Superior temporal gyrus (tissue), 1 donor: ENCODE results near the gene PEX7.
"Not testable (repeated sequence)": the region's sequence is repeated elsewhere in the genome, so short reads cannot be mapped to it uniquely, and the experiment has no call there.

Experiments
- DNase-seq: peaks from one replicate; pipeline ENCODE4 v3.0.0-alpha.2; 2016; ENCODE audit errors: extremely low spot score

PEX7 gene, protein sequence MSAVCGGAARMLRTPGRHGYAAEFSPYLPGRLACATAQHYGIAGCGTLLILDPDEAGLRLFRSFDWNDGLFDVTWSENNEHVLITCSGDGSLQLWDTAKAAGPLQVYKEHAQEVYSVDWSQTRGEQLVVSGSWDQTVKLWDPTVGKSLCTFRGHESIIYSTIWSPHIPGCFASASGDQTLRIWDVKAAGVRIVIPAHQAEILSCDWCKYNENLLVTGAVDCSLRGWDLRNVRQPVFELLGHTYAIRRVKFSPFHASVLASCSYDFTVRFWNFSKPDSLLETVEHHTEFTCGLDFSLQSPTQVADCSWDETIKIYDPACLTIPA

DNA sequence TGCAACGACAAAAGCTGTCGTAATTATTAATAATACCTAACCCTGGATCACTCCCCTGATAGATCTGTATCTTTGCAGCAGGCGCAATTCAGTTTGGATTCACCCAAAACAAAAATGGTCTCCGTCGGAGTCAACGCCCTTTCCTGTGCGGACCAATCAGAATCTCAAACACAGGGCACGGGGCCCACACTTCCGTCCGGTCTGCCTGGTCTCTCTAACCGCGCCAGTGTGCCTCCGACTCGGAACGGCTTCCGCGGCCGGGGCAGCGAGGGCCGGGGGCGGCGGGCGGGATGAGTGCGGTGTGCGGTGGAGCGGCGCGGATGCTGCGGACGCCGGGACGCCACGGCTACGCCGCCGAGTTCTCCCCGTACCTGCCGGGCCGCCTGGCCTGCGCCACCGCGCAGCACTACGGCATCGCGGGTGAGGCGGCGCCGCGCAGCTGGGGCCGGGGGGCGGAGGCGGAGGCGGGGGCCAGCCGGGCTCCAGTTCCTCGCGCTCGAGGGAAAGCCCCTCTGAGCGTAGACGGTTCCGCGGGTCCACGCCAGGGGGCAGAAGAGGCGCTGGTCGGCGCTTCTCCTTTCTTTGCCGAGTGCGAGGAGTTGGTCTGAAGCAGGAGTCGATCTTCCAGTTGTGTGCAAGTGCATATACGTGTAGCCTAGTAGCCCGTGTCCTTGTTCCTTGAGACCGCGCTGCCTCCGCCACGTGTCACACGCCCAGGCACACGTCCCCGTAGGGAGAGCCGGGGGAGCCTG, at the start of gene PEX7:
TSS of gene PEX7 (plus strand) at position 217 of the 752 bp plus-strand sequence. CDS start at position 291, 74 bp downstream.
- DNase-seq = peak; percentile 97

DNA sequence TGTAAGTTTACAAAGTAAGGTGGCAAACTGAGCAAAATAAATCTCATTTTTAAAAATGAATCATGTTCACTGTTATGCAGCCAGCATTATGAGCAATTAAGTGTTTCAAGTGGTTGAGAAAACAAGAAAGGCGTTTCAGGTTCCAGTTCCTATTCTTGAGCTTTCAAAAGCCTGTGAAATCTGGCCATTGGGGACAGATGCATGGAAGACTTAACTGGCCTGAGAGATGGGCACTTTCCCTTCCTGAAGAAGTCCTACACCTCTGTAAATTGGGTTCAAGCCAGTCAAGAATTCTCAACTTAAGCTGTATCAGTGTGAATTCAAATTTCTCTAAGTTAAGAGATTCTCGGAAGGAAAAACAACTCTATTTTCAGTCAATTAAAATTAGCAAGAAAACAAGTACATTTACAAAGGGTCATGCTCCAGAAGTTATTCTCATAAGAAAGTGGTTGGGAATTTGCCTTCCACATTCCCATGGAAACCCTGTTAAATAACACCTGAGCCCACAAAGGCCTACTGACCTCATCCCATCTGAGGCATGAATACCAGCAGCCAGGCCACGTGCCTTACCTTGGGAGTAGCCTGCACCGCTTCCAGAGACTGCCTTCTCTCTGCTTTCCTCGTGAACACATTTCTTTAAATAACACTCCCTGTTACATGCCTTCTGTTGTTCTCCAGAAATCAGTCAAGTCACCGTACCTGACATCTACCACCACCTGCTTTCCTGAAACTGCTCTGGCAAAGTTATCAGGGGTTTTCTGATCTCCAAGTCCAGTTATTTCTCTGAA, 49.5 kb upstream of the PEX7 start:
- DNase-seq = peak; percentile 49

DNA sequence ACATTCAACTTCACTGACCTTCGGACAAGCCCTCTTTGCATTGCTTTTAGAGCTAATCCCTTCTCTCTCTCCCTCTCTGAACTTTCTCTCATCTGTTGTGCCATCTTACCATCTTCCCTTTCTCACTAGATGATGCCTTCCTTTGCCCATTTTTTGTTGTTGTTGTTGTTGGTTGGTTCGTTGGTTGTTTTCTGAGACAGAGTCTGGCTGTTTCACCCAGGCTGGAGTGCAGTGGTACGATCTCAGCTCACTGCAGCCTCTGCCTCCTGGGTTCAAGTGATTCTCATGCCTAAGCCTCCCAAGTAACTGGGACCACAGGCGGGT, 49.0 kb upstream of the PEX7 start:
- DNase-seq = no peak

DNA sequence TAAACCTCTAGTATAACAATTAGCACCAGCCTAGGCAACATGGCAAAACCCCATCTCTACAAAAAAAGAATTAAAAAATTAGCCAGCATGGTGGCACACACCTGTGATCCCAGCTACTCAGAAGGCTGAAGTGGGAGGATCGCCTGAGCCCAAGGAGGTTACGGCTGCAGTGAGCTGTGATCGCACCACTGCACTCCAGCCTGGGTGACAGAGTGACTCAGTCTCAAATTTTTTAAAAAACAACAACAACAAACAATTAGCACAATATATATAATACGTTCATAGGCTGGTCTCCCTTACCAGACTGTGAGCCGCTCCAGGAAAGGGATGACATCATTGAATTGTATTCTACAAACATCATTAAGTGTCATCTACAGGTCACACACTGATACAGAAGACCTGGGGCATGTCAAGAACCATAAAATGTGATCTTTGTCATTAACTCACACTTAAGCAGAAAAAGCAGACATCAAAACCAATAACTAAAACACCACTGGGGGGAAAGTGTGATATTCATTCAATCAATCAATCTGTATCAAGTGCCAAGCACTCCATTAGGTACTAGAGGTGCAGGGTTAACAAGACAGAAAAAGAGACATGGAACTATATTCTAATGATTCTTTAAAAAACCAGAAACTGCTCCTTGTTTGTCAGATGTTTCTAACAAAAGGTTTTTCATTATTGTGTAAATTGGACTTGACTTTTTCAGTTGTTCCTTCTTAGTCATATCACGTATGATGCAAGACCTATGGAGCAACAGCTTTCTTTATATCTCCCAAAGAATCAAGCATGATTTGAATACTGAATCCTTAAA, 48.0 kb upstream of the PEX7 start:
- DNase-seq = no peak

DNA sequence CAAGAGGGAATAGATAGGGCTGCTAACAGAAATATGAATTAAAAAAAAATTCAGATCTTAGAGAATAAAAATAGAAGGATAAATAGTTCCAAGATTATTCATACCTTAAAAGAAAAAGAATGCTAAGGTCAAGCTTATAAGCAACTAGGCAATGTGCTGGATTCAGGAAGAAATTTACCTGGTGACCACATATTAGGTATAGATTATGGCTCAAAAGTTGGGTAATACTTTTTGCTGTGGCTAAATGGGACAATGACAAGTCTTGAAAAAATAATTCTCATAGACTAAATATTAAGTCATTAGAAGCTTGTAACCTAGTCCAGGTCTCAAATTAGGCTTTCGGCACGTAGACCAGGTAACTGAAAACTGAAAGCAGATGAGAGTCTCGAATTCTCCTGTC, 47.3 kb upstream of the PEX7 start:
- no peak for DNase-seq

DNA sequence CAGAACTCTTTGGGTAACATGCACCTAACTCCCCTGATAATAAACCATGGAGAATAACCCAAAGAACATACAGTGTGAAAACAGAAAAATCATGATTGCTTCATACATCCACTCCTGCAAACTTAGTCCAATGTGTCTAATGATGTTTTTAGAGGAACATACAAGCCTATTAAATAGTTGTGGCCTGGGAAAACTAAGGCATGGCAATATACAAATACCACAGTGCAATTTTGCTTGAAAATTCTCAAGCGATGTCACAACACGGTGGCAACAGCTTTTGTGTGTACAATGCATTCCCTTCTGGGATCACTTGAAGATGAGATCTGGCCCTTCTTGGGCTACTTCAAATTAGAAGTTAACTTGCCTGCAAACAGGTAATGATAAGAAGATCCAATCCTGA, 46.8 kb upstream of the PEX7 start:
- no peak for DNase-seq

DNA sequence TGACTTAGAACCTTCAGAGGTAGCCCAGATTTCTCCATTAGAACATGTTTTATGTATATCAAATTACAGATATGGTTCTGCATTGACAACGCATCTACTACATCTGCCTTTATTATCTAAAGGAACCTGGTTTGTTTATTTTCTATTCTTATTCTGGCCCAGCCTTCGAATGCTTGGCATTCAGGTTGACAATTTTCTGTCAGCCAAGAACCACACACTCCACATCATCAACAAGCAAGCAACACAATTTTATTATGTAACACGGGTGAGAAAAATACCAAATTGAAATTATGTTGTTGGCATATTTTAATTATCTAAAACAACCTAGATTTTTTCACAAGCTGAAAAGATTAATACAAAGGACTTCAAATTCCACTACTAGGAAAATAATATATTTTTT, 44.7 kb upstream of the PEX7 start:
- peak; percentile 45 for DNase-seq

DNA sequence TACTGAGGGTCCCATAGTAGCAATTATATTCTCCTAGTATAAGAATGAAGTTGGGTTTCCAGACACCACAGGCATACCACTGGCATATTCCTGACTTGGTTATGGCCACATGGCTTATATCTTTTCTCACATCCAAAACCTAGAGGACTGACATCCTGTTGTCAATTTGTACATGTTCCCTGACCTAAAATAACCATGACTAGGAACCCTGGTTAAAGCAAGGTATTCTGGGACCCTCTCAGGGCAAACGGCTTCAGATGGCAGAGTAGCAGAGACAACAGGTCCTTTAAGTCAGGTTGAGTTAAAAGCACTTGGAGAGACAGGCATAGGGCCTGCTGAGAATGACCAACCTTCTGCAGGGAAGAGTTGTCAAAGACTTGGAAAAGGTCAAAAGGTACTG, 42.7 kb upstream of the PEX7 start:
- DNase-seq = no peak

DNA sequence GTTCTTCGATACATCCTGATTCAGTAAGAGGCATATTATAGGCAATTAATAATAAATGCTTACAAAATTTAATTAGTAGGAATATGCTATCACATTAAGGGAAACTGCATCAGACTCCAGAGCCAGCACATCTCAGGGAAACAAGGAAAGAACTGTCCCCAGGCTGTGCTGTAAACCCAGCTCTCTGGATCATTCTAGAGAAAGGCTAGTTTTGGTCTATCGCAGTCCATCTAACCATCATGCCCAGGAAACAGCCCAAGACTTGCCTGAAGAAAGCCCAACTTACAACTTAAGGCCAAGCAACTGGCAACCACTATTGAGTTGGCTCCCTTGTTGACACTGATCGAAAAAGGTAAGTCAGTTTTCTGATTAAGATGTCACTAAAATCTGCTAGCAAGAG, 41.4 kb upstream of the PEX7 start:
- DNase-seq = peak; percentile 35

DNA sequence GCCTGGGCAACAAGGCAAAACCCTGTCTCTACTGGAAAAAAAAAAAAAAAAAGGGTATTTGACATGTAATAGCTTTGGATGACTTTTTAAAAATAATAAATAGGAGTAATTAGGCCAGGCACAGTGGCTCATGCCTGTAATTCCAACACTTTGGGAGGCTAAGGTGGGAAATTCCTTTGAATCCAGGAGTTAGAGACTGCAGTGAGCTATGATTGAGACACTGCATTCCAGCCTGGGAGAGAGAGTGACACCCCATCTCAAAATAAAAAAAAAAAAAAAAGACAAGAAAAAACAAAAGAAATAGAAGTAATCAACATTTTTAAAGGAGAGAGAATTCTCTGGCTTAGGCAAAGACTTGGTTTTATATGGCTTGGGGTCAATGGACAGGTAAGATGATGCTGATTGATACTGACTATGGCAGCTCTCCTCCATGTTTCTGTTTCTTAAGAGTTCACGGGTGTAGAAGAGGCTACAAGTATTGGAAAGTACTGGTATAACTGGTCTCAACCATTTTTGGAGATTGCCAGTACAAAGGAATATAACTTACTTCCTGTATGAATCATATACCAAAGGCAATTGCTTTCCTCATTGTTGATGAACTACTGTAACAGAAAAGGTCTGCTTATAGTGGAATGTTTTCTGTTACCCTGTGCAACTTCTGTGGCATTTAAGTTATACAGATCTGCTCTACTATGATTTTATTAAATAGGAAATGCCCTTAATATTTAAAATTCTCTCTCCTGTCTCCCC, 40.2 kb upstream of the PEX7 start:
- DNase-seq = no peak

DNA sequence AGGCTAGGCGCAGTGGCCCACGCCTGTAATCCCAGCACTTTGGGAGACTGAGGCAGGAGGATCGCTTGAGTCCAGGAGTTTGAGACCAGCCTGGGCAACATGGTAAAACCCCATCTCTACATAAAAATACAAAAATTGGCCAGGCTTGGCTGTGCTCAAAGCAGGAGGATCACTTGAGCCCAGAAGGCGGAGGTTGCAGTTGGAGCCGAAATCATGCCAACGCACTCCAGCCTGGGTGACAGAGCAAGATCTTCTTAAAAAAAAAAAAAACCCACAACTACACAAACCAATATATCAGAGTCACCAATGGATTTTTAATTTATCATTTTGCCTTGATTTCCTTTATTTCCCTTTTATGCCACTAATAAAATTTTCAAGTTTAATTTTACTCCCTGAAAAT, 39.4 kb upstream of the PEX7 start:
- no peak for DNase-seq

DNA sequence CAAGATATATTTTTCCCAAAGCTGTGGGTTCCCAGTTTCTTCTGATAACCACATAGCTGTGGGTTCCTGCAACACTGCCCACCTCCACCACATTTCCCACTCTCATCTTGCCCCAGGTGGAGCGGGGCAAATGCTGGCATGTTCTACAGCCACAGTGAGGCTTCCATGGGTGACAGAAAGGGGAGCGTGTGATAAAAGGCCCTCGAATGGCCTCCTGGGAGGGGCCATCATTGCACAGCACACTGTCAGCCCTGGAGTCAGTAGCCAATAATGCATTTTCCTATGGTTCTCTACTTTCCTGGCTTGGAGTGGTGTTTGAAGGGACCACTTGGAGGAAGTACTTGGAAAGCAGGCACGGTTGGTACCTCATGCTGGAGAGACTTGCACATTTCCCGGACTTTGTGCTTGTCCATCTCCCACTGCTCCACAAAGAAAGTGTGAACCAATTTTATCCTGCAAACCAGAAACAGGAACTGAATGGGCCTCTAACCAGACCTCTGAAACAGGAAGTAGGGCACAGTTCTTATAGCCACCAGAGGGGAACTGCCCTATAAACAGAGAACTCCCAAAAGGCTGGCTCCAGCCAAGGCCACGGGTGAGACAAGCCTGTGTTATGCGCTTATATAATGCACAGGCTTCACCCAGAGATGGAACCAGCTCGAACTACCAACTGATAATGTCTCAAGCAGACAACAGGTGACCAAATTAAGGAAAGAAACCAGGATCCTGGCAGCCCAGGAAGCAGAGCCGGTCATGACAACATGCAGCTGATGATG, 38.7 kb upstream of the PEX7 start:
- DNase-seq = no peak

DNA sequence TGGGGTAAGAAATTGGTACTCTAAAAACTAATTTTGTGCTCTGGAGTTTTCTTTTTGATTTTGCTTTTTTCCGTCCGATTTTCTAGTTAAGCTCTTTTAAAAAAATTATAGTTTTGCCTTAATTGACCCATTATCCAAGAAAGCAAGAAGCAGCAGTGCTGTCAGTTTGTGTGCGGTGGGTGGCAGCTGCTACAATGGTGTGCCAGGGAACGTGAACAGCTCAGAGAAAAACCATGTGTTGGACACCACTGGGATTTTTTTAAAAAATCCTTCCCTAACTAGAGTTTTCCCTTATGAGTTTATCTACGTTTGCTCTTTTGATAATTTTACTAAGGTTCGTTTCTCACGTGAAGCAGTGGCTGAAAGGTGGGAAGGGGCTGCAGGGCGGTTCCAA, 38.1 kb upstream of the PEX7 start:
- peak; percentile 56 for DNase-seq

DNA sequence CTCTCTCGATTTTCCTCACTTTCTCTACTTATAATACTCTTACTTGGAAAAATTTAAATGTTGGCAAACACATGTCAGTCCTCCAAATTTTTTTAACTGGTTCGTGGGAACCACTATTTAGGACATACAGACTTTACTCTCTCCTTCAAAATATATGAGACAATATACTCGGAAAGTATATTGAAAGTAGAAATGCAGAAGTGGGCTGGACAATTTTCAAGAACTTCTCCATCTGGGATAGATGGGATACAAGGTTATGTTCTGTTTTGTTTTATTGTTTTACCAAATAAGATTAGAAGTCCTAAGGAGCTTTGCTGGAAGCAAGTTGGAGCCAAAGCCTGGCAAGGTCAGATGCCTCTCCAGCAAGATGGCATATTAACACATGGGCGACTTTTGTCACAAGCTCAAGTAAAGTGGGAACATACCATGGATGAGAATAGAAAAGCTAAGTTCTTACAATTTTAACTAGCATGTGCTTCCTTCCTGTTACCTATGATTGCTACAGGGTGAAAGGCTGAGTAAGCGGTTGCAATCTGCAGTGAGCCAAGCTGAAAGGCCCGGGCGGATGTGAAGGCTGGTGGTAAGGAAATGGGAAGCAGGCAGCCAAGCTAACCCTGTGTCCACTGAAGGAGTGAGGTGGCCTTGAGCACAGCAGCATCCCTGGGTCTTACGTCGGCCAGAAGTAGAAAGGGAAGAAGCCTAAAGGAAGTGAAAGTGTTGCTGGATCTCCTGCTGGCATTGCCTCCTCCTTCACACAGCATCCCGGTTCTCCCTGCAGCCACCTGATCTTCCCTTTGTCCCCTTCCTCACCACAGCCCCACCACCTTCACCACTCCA, 37.3 kb upstream of the PEX7 start:
- DNase-seq = peak; percentile 37

DNA sequence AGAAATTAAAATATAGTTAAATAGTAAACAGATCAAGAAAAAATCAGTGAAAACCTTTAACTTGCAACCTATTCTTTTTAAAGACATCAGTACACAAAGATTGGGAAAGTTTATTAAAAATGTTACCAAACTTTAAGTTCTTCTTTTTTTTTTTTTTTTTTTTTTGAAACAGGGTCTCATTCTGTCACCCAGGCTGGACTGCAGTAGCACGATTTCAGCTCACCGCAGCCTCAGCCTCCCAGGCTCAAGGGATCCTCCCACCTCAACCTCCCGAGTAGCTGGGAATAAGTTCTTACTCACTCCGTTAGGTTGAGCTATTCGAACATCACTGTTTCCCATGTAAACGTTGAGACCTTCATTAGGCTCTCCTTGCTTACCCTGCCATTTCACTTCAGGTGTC, 35.7 kb upstream of the PEX7 start:
- no peak for DNase-seq

DNA sequence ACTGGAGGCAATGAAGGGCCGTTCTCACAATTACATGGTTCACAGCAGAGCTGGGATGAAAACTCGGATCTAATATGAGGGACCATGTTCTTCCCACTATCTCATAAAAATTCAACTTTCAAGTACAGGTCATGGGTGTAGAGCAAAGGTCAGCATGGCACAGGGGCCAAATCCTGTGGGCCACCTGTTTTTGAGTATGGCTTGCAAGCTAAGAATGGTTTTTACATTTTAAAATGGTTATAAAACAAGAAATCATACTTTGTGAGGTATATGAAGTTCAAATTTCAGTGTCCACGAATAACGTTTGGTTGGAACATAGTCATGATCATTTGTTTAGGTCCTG, 34.7 kb upstream of the PEX7 start:
- no peak for DNase-seq

DNA sequence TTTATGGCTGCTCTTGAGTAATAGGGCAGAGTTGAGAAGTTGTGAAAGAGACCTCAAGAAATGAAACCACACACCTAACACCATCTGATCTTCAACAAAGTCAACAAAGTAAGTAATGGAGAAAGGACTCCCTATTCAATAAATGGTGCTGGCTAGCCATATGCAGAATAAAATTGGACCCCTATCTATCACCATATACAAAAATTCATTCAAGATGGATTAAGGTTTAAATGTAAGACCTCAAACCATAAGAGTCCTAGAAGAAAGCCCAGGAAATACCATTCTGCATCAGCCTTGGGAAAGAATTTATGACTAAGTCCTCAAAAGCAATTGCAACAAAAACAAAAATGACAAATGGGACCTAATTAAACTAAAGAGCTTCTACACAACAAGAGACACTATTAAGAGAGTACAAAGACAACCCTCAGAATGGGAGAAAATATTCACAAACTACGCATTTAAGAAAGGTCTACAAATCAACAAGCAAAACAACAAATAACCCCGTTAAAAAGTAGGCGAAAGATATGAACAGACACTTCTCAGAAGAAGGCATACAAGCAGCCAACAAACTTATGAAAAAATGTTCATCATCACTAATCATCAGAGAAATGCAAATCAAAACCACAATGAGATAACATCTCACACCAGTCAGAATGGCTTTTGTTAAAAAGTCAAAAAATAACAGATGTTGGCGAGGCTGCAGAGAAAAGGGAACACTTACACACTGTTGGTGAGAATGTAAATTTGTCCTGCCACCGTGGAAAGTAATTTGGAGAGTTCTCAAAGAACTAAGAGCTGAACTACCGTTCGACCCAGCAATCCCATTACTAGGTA, 34.1 kb upstream of the PEX7 start:
- no peak for DNase-seq

DNA sequence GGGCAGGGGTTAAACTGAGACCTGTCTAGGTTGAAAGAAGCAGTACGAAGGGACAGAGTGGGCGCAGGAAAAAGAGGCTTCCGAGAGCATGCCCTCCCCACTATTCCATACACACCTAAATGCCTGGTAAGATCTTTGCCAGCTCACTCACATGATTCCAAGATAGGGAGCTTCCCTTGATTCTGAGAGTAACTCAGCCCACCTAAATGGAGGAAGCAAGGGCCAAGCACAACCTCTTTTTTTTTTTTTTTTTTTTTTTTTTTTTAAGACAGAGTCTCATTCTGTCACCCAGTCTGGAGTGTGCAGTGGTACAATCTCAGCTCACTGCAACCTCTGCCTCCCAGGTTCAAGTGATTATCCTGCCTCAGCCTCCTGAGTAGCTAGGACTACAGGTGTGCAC, 33.0 kb upstream of the PEX7 start:
- not testable (repeated sequence) for DNase-seq
